Right cardiac atrium (tissue), 5 donors: ENCODE measurements around the gene CCL11. TPM values are rescaled to one million over a fixed set of nuclear protein-coding genes. Genes with fewer than 3 reads are reported as not detected.

Experiments used
- ATAC-seq, 2 donors: fragments of 200-7000 bp; cut with Tn5 transposase; one replicate each; pipeline versions ENCODE4 v1.8.0 to v1.9.1; 2020; ENCODE audit warnings: moderate library complexity in 2 of 2, mild to moderate bottlenecking in 1 of 2
- DNase-seq, 3 donors: peaks; one replicate each; pipeline ENCODE4 v3.0.0-alpha.2; 2020
- H3K27ac ChIP-seq: one replicate; pipeline ENCODE4 v1.5.1; 2013; ENCODE audit warnings: mild to moderate bottlenecking, low read length, control low read depth, moderate library complexity
- H3K27me3 ChIP-seq: one replicate; pipeline ENCODE4 v1.6.1; 2013; ENCODE audit not compliant: control insufficient read depth, insufficient read depth
- H3K4me1 ChIP-seq: one replicate; pipeline ENCODE4 v1.6.1; 2013; ENCODE audit warnings: low read length; ENCODE audit not compliant: control insufficient read depth, insufficient read depth
- H3K4me3 ChIP-seq: one replicate; pipeline ENCODE4 v1.5.1; 2013; ENCODE audit warnings: low read length, control low read depth
- H3K9me3 ChIP-seq: one replicate; pipeline ENCODE4 v1.6.1; 2013; ENCODE audit warnings: low read length; ENCODE audit not compliant: control insufficient read depth
- WGBS: extraction: QIAGEN DNeasy Blood & Tissue Kit; methylation state at CpG from one replicate; pipeline ENCODE4 v1.1.7; 2013; 5-methylcytosine and 5-hydroxymethylcytosine counted together
- intact Hi-C, 4 donors: fragments of 100-400 bp; cut with DNase I; formaldehyde crosslinking; loops; one replicate each; pipeline versions ENCODE4 v1.11.0 to v1.14.0; 2022 to 2023
- polyA plus RNA-seq: library from polyadenylated mRNA; stranded (reverse); fragments of 200-250 nt; gene quantifications from one replicate; pipeline ENCODE4 v1.2.3, GENCODE V29; 2013
- total RNA-seq, 4 donors: library from RNA; stranded (reverse); fragmentation: NEBNext Ultra II Directional; extraction: Animal tissue kit (Norgen Biotek cat#: 25700); gene quantifications; one replicate each; pipeline ENCODE4 v1.2.1, GENCODE V29; 2021
- donor health status: healthy with polysubstance abuse.
- donor health status: DM: no; HTN: yes; CAD: no.
- donor health status: DM: no; HTN: no; CAD: no.
- donor health status: DM: no; HTN: yes; CAD: no; lungs with severe emphysema.
- donor health status: DM: yes; HTN: yes; CAD: no.

The CCL11 gene
- total and polyA plus RNA-seq, 5 donors: 0.21 to 5.5 (median 0.79) TPM

DNA sequence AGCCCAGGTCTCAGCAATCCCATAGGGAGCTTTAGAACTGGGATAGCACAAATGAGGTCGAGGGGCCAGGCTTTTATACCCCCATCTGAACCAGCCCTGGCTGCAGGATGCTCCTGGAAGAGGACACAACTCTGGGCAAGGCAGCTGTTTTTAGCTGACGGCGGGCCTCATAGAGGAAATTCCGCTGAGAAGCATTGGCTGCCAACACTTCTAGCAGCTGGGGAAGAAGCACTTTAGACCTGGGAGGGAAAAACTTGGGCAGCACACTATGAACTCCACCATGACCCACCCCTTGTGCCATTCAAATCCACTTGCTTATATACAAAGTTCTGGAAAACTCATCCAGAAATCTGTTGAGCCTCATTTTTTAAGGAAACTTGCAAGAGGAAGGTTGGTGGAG is 5.0 kb downstream of the CCL11 start:
- no peak overlapping the region for H3K4me3 ChIP-seq
- H3K4me1 ChIP-seq: no peaks in the 10 kb centered on the region
- ATAC-seq (no peak), DNase-seq (no peak)
- H3K9me3 ChIP-seq: no peaks in the 10 kb centered on the region
- intact Hi-C loops: no loop called here
- 62% methylated on average over 4 of the region's 4 CpGs for WGBS
- H3K27me3 ChIP-seq: no peaks in the 10 kb centered on the region
- no peak overlapping the region for H3K27ac ChIP-seq

DNA sequence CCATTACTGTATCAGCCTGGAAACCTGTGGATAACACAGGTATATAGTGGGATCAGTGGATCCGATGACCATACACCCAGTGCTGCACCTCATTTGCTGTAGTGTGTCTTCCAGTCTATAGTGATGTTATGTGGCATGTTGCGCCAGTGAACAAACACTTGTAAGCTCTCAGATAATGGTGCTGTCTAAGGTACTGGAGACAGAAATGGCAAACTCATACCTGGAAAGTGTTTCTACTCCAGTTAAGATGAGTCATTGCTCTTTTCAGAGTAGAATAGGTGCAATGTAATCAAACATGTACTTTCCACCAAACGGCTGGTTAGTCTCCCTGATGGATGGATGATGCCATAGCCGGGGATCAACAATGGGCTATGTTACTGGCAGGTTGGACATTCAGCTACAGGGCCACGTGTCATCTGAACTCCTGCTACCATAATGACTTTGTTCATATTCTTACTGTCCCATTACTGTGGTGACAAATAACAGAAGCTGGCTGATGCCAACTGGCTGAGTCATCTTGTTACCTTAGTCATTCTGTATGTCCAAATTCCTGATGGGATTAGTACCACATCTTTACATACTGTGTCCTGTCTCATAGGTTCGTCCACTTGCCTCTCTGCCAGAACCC is 6.3 kb downstream of the CCL11 start:
- DNase-seq (no peak), ATAC-seq (no peak)
- H3K4me1 ChIP-seq: no peaks in the 10 kb centered on the region
- no peaks in the 10 kb centered on the region for H3K27me3 ChIP-seq
- no peaks in the 10 kb centered on the region for H3K9me3 ChIP-seq
- 92% methylated on average over 6 of the region's 6 CpGs for WGBS
- no peak overlapping the region for H3K4me3 ChIP-seq
- no peak overlapping the region for H3K27ac ChIP-seq
- intact Hi-C loops: no loop called here

DNA sequence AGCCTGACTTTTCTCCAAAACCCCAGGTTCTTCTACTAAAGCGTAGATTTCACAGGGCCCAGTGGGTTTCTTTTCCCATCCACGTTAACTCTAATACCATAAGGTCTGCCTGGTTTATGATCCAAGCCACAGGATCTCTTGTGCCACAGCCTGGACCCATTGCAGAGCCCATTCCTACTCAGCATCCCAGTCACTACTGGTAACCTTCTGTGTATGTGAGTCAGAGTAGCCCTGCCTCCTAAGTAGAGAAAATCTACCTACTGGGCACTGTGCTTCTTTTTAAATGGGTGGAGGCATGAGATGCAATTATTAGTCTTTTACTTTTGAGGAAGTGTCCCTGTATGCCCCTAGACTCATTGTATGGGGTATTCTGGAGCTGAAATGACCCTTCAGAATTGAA is 13.5 kb downstream of the CCL11 start:
- no peak for DNase-seq
- Histone ChIP-seq H3K9me3 (no peaks in the 10 kb centered on the region), H3K27me3 (no peaks in the 10 kb centered on the region), H3K4me1 (peaks cover 3% of the 10 kb centered on the region), H3K4me3 (no peak overlapping the region), H3K27ac (no peak overlapping the region)
- 95% methylated on average over 2 of the region's 2 CpGs for WGBS
- ATAC-seq: no peak
- intact Hi-C loops: no loop called here

DNA sequence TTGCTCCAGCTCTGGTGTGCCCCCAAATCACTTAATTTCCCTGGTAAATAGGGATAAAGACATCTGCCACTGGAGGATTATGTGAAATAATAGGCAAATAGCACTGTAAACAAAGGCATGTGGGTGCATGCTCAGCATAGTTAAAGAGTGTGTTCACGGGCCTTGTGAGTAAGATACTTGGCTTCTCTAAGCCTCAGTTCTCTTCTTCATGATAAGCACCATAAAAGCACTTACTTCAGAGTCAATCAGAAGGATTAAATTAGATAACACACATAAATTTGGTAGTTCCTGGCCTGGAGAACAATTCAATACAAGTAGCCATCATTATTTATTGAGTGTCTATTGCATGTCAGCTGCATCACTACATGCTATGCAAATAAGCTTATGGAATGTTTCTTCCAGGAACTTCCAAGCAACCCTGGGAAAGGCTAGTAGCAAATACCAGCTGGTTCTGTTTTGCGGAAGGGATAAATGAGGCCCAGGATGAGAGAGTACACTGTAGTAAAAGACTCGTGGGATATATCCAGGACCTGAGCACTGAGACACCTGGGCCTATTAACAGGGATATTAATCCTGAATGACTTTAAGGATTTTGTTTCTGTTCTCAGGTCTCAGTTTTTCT is 14.5 kb downstream of the CCL11 start:
- no peak overlapping the region for H3K27ac ChIP-seq
- ATAC-seq (no peak), DNase-seq (no peak)
- H3K27me3 ChIP-seq: no peaks in the 10 kb centered on the region
- 65% methylated on average over 3 of the region's 3 CpGs for WGBS
- peaks cover 3% of the 10 kb centered on the region for H3K4me1 ChIP-seq
- H3K4me3 ChIP-seq: no peak overlapping the region
- H3K9me3 ChIP-seq: no peaks in the 10 kb centered on the region
- intact Hi-C loops: loop anchor here in 2 of 4 donors (10.0 kb wide), 2 partner anchors 65 kb away; partner anchors contain the start of gene CCL1 (in 1 of the 2)

DNA sequence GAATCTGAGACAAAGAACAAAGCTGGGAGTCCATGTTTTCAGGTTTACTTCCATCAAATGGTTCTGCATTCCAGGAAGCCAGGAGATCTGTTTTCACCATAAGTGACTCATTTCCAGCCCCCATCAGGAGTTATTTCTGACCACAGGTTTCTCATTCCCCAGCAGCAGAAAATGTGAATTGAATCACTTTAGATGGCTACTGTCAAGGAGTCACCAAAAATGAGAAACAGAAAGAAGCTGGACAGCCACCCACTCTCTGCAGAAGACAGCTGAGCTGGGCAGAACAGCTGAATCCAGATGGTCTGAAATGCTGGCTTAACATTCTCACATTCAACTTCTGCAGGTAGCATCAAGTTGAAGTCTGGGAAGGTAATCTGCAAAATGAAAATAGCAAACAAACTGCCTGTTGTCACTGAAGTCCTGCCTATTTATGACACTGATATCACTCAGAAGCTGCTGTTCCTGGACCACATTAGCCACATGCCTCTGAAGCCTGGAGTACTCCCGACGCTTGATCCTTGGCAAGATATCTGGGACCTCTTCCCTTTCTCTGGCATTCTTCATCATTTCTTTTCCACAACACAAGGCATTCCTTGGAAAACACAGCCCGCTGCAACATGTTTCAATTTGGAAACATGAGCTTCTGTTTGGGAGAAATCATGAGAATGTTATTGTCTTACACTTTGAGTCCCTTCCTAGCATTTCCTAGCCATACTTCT is 15.3 kb downstream of the CCL11 start:
- ATAC-seq (no peak), DNase-seq (no peak)
- no peak overlapping the region for H3K4me3 ChIP-seq
- H3K9me3 ChIP-seq: no peaks in the 10 kb centered on the region
- intact Hi-C loops: loop anchor here in 2 of 4 donors (10.0 kb wide), 2 partner anchors 64 to 66 kb away; partner anchors contain the start of gene CCL1 (in 1 of the 2)
- 35% methylated on average over 3 of the region's 3 CpGs for WGBS
- H3K27me3 ChIP-seq: no peaks in the 10 kb centered on the region
- H3K4me1 ChIP-seq: peaks cover 3% of the 10 kb centered on the region
- no peak overlapping the region for H3K27ac ChIP-seq

DNA sequence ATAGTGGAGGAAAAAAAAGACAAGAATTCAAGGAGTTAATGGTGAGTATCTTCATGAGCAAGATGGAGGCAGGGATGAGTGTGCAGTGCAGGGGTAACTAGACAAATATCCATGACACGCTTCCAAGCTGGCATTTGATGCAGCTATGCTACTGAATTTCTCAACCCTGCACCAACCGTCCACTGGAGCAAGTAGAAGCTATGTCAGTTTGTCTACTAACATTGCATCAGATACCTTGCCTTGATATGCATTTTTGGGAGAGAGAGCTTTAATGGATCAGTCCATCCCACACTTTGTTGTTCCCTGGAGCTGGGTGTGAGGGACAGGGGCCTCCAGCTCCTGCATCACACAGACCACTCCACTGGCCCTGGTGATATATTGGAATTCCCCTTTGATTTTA is 16.4 kb downstream of the CCL11 start:
- no peaks in the 10 kb centered on the region for H3K9me3 ChIP-seq
- intact Hi-C loops: loop anchor here in 2 of 4 donors (10.0 kb wide), 2 partner anchors 63 to 67 kb away; partner anchors contain the start of gene CCL1 (in 1 of the 2)
- peaks cover 3% of the 10 kb centered on the region for H3K4me1 ChIP-seq
- H3K4me3 ChIP-seq: no peak overlapping the region
- 75% methylated on average over 2 of the region's 2 CpGs for WGBS
- H3K27ac ChIP-seq: no peak overlapping the region
- H3K27me3 ChIP-seq: no peaks in the 10 kb centered on the region
- ATAC-seq (no peak), DNase-seq (no peak)

DNA sequence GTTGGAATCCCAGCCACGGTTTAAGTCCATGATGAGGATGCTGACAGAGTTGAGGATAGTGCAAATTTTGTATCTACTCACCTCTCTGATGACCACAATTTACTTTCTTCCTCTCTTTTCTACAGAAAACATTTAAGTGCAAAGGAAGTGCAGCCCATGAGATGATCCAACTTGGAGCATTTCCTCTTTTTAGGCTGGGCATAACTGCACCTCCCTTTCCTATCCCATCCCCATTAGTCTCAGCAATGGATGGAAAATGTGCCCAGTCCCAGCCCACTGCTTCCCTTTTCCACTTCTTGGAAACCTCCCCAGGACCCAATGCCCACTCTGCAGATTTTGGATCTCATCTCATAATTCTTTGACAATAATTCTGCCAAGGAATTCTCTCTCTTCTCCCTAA is 17.1 kb downstream of the CCL11 start:
- no peak for ATAC-seq
- WGBS: 91% methylated on average over 1 of the region's 1 CpG
- Histone ChIP-seq H3K27me3 (no peaks in the 10 kb centered on the region), H3K27ac (no peak overlapping the region), H3K4me3 (no peak overlapping the region), H3K9me3 (no peaks in the 10 kb centered on the region), H3K4me1 (peaks cover 3% of the 10 kb centered on the region)
- no peak for DNase-seq
- intact Hi-C loops: loop anchor here in 2 of 4 donors (10.0 kb wide), 2 partner anchors 62 to 68 kb away; partner anchors contain the start of gene CCL1 (in 1 of the 2)

DNA sequence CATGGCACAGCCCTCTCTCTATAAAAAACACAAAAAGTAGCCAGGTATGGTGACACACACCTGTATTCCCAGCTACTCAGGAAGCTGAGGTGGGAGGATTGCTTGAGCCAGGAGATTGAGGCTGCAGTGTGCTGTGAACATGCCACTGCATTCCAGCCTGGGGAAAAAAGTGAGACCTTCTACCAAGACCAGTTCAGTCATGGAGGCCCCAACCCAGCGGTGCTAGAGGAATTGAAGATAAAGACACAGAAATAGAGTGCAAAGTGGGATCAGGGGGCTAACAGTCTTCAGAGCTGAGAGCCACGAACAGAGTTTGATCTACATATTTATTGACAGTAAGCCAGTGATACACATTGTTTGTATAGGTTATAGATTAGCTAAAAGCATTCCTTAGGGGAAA is 18.1 kb downstream of the CCL11 start:
- WGBS: 94% methylated on average over 2 of the region's 2 CpGs
- intact Hi-C loops: loop anchor here in 2 of 4 donors (10.0 kb wide), 2 partner anchors 61 to 69 kb away; partner anchors contain the start of gene CCL1 (in 1 of the 2)
- H3K4me1 ChIP-seq: peaks cover 3% of the 10 kb centered on the region

DNA sequence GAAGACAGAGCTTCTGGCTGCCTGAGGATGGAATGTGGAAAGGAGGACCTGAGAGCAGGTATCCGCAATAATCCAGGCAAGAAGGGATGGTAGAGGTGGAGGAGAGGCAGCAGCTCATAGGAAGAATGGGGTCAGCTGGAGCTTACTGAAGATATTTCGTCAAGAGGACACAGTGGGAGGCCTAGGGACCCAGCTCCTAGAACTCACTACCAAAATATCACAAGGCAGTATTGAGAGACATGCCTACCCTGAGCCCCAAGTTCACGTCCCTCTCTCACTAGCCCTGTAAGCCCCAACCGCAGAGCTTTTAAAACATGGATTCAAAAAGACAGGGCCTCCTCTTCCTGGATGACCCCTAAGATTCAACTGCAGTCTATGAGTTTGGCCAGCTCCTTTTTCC is 19.5 kb downstream of the CCL11 start:
- DNase-seq: no peak
- Histone ChIP-seq H3K9me3 (no peaks in the 10 kb centered on the region), H3K4me3 (no peak overlapping the region), H3K27me3 (no peaks in the 10 kb centered on the region), H3K4me1 (peaks cover 2% of the 10 kb centered on the region), H3K27ac (no peak overlapping the region)
- no peak for ATAC-seq
- intact Hi-C loops: loop anchor here in 3 of 4 donors (5.0 to 10.0 kb wide), 4 partner anchors 53 to 103 kb away; partner anchors contain the start of gene CCL1 (in 1 of the 3)
- 94% methylated on average over 4 of the region's 4 CpGs for WGBS

More for the DNA sequence above, 18.1 kb downstream of the CCL11 start:
- ATAC-seq (no peak), DNase-seq (no peak)
- Histone ChIP-seq H3K4me3 (no peak overlapping the region), H3K27me3 (no peaks in the 10 kb centered on the region), H3K9me3 (no peaks in the 10 kb centered on the region), H3K27ac (no peak overlapping the region)

DNA sequence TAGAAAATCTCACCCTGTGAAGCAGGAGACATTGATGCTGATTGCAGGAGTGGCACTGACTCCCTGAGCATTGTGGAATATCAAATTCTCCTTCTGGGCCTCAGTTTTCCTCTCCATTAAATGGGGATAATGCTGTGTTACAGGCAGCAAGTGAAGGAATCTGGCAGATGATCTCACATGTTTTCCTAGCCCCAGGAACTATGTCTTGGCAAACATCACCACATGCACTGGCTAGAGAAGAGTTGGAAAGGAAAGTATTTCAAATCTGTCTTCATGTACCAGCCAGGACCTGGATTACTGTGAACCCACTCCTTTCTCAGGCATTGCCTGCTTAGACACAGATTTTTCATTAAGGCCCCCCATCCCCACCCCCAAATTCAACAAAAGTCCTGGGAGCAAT is 20.1 kb downstream of the CCL11 start:
- intact Hi-C loops: loop anchor here (2.0 to 10.0 kb wide), 7 partner anchors 53 to 107 kb away; partner anchors contain the start of gene CCL1 (in 1 of the 4)
- DNase-seq (no peak), ATAC-seq (no peak)
- Histone ChIP-seq H3K27ac (no peak overlapping the region), H3K9me3 (no peaks in the 10 kb centered on the region), H3K4me3 (no peak overlapping the region), H3K4me1 (peaks cover 2% of the 10 kb centered on the region), H3K27me3 (no peaks in the 10 kb centered on the region)

DNA sequence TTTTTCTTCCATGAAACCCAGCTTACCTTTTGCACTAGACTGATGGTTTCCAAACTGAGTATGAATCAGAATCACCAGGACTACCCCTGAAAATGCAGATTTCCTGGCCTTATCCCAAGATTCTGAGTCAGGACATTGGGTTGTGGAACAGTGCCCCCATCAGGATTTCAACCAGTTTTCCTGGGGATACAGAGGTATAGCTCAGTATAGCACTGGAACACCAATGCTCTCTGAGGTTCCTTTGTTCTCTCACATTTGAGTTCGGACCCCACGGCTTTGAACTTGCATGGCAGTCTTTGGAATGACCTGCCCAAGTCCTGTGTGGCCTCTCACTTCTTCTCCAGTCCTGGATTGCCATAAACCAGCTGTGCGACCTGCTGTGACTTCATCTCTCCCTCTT is 20.9 kb downstream of the CCL11 start:
- DNase-seq (no peak), ATAC-seq (peak; percentile 80 to 90)
- no peaks in the 10 kb centered on the region for H3K9me3 ChIP-seq
- WGBS: 66% methylated on average over 3 of the region's 3 CpGs
- H3K4me3 ChIP-seq: no peak overlapping the region
- H3K4me1 ChIP-seq: peaks cover 2% of the 10 kb centered on the region
- intact Hi-C loops: loop anchor here (2.0 to 10.0 kb wide), 7 partner anchors 54 to 108 kb away; partner anchors contain the start of gene CCL1 (in 1 of the 4)
- H3K27ac ChIP-seq: no peak overlapping the region
- H3K27me3 ChIP-seq: no peaks in the 10 kb centered on the region
